MM.1S (cell line): ENCODE data around the gene SLC13A3.

ENCODE experiments used
- DNase-seq: peaks from one replicate; pipeline ENCODE4 v3.0.0-alpha.2; 2015
- H2AFZ ChIP-seq: fragments of 300-600 bp; sonication (generic); 2 replicates; pipeline ENCODE4 v1.6.0; 2016; ENCODE audit warnings: antibody characterized with exemption, low read length
- H3F3A ChIP-seq: fragments of 300-600 bp; sonication (generic); 2 replicates; pipeline ENCODE4 v1.6.1; 2016; ENCODE audit warnings: mild to moderate bottlenecking, antibody characterized with exemption, low read length, moderate library complexity, mixed read lengths; ENCODE audit not compliant: insufficient read depth
- H3K27ac ChIP-seq: fragments of 300-600 bp; sonication (generic); 2 replicates; pipeline ENCODE4 v1.5.1; 2016; ENCODE audit warnings: mild to moderate bottlenecking, low read length
- H3K27me3 ChIP-seq: fragments of 300-600 bp; sonication (generic); replicated peaks from 2 replicates; pipeline ENCODE4 v1.6.0; 2016; ENCODE audit warnings: low read length; ENCODE audit not compliant: insufficient read depth
- H3K36me3 ChIP-seq: fragments of 300-600 bp; sonication (generic); replicated peaks from 2 replicates; pipeline ENCODE4 v1.6.1; 2016; ENCODE audit warnings: mild to moderate bottlenecking, low read length, mixed read lengths; ENCODE audit not compliant: insufficient read depth
- H3K4me1 ChIP-seq: fragments of 300-600 bp; sonication (generic); 2 replicates; pipeline ENCODE4 v1.6.1; 2016; ENCODE audit warnings: low read length, mixed read lengths
- H3K4me2 ChIP-seq: fragments of 300-600 bp; sonication (generic); 2 replicates; pipeline ENCODE4 v1.6.0; 2016; ENCODE audit warnings: low read depth, low read length
- H3K4me3 ChIP-seq: fragments of 300-600 bp; sonication (generic); 2 replicates; pipeline ENCODE4 v1.5.1; 2016; ENCODE audit warnings: low read length, mixed read lengths
- H3K79me2 ChIP-seq: fragments of 300-600 bp; sonication (generic); 2 replicates; pipeline ENCODE4 v1.6.1; 2016; ENCODE audit warnings: mixed run types, low read length, mixed read lengths
- H3K9ac ChIP-seq: fragments of 300-600 bp; sonication (generic); 2 replicates; pipeline ENCODE4 v1.6.1; 2016; ENCODE audit warnings: low read length, mixed read lengths
- H3K9me2 ChIP-seq: fragments of 300-600 bp; sonication (generic); replicated peaks from 2 replicates; pipeline ENCODE4 v1.6.1; 2016; ENCODE audit warnings: mild to moderate bottlenecking, low read length, mixed read lengths; ENCODE audit not compliant: insufficient read depth
- H3K9me3 ChIP-seq: fragments of 300-600 bp; sonication (generic); replicated peaks from 2 replicates; pipeline ENCODE4 v1.6.1; 2016; ENCODE audit warnings: mild to moderate bottlenecking, low read length, mixed read lengths; ENCODE audit not compliant: insufficient read depth
- H4K20me1 ChIP-seq: fragments of 300-600 bp; sonication (generic); 2 replicates; pipeline ENCODE4 v1.6.1; 2016; ENCODE audit warnings: mild to moderate bottlenecking, low read length, moderate library complexity, mixed read lengths; ENCODE audit not compliant: insufficient read depth
- EZH2 ChIP-seq: fragments of 300-600 bp; sonication (generic); optimal IDR thresholded peaks from 2 replicates; pipeline ENCODE3; 2017; ENCODE audit warnings: low read depth, mild to moderate bottlenecking, antibody characterized with exemption, low read length, mixed read lengths
- EZH2phosphoT487 ChIP-seq: fragments of 300-600 bp; sonication (generic); IDR thresholded peaks from 2 replicates; pipeline ENCODE4 v1.6.1; 2018; ENCODE audit warnings: antibody characterized with exemption, low read length
- TF ChIP-seq, protein P1 (sequence below): fragments of 300-600 bp; sonication (generic); IDR thresholded peaks from 2 replicates; pipeline ENCODE4 v1.5.1; 2016; ENCODE audit warnings: antibody characterized with exemption, low read length, mixed read lengths

The SLC13A3 gene

DNA sequence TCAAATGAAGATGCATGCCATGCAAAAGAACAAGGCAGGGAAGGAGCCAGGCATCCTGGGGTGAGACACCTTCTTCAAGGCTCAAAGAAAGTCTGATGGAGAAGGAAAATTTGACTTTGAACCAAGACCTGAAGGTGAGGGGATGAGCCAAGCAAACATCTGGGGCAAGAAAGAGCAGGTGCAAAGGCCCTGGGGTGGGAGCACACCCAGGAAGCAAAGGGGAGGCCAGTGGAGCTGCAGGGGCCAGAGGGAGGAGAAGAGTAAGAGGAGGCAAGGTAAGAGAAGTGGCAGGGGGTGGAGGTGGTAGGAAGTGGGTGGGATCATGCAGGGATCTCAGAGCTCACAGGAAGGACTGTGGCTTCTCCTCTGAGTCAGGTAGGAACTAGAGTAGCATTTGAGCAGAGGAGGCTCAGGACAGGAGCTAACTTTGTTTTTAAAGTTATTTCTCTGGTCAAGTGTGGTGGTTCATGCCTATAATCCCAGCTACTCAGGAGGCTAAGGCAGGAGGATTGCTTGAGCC, 49.6 kb downstream of the SLC13A3 start:
- Histone ChIP-seq H3K9me3 (no peaks in the 10 kb centered on the region), H3K9ac (no peak overlapping the region), H3K9me2 (no peaks in the 10 kb centered on the region), H3K4me2 (no peak overlapping the region), H3K4me3 (no peak overlapping the region), H3K4me1 (no peaks in the 10 kb centered on the region), H3K27ac (no peak overlapping the region), H3K79me2 (no peaks in the 10 kb centered on the region), H3K36me3 (no peaks in the 10 kb centered on the region), H4K20me1 (no peaks in the 10 kb centered on the region), H3F3A (no peaks in the 10 kb centered on the region), H2AFZ (no peak overlapping the region), H3K27me3 (no peaks in the 10 kb centered on the region)
- TF ChIP-seq EZH2 (no peak), EZH2phosphoT487 (no peak)
- TF ChIP-seq, protein P1, sequence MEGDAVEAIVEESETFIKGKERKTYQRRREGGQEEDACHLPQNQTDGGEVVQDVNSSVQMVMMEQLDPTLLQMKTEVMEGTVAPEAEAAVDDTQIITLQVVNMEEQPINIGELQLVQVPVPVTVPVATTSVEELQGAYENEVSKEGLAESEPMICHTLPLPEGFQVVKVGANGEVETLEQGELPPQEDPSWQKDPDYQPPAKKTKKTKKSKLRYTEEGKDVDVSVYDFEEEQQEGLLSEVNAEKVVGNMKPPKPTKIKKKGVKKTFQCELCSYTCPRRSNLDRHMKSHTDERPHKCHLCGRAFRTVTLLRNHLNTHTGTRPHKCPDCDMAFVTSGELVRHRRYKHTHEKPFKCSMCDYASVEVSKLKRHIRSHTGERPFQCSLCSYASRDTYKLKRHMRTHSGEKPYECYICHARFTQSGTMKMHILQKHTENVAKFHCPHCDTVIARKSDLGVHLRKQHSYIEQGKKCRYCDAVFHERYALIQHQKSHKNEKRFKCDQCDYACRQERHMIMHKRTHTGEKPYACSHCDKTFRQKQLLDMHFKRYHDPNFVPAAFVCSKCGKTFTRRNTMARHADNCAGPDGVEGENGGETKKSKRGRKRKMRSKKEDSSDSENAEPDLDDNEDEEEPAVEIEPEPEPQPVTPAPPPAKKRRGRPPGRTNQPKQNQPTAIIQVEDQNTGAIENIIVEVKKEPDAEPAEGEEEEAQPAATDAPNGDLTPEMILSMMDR: no peak
- DNase-seq: no peak

DNA sequence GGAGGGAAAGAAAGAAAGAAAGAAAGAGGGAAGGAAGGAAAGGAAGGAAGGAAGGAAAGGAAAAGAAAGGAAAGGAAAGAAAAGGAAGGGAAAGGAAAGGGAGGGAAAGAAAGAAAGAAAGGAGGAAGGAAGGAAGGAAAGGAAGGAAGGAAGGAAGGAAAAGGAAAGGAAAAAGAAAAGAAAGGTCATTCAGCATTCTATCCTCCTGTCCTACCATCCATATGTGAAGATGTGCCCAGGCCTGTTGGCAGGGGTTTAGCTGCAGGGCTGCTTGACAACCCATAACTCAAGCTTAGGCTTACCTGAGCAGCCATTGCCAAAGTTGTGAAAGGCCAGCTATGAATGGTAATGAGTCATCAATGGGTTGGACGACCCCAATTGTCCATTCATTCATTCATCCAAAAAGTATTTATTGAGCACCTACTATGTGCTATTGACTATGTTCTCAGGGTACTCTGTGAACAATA, 50.9 kb downstream of the SLC13A3 start:
- Histone ChIP-seq H3K9me2 (no peaks in the 10 kb centered on the region), H3K36me3 (no peaks in the 10 kb centered on the region), H4K20me1 (no peaks in the 10 kb centered on the region), H2AFZ (no peak overlapping the region), H3K79me2 (no peaks in the 10 kb centered on the region), H3K27me3 (no peaks in the 10 kb centered on the region), H3F3A (no peaks in the 10 kb centered on the region), H3K4me2 (no peak overlapping the region), H3K4me1 (no peaks in the 10 kb centered on the region), H3K4me3 (no peak overlapping the region), H3K27ac (no peak overlapping the region), H3K9me3 (no peaks in the 10 kb centered on the region), H3K9ac (no peak overlapping the region)
- TF ChIP-seq EZH2phosphoT487 (no peak), EZH2 (no peak)
- TF ChIP-seq, protein P1: no peak
- no peak for DNase-seq

DNA sequence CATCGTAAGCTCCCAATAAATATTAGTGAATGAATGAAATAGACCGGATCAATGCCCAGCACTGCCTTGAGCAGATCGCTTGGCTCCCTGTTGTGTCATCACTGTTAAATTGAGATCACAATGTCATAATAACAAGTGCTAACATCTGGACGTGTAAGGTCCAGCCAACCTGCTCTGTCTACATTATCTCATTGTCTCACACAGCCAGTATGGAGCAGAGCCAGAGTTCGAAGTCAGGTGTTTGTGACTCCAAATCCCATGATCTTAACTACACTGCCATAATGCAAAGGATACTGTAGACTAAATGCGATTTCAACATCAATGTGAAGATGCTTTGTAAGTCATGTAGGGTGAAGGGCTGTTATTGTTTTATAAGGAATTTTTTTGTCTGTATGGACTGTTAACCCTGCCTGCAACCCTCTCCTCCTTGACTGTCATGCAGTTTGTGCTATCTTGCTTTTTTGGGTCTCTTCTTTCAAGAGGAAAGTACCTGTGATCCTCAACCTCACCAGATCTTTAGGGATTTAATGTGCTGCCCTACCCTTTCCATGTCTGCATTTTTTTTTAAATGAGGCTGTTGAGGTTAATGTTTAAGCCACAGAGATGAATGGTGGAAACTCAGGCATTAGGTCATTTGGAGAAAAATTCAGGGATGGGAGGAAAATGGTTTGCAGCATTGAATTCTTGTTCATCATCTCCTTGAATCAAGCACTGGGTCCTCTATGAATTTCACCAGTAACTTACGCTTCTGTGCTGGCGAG, 51.9 kb downstream of the SLC13A3 start:
- H3K4me3 ChIP-seq: no peak overlapping the region
- H3K27ac ChIP-seq: no peak overlapping the region
- no peaks in the 10 kb centered on the region for H3K4me1 ChIP-seq
- H3K9me3 ChIP-seq: no peaks in the 10 kb centered on the region
- no peak overlapping the region for H3K4me2 ChIP-seq
- no peaks in the 10 kb centered on the region for H3K36me3 ChIP-seq
- no peaks in the 10 kb centered on the region for H3K79me2 ChIP-seq
- TF ChIP-seq EZH2 (no peak), EZH2phosphoT487 (no peak)
- TF ChIP-seq, protein P1: no peak
- H3K9me2 ChIP-seq: no peaks in the 10 kb centered on the region
- H2AFZ ChIP-seq: no peak overlapping the region
- no peak overlapping the region for H3K9ac ChIP-seq
- no peak for DNase-seq
- no peaks in the 10 kb centered on the region for H3K27me3 ChIP-seq
- no peaks in the 10 kb centered on the region for H3F3A ChIP-seq
- no peaks in the 10 kb centered on the region for H4K20me1 ChIP-seq
